ENCODE data around the gene XPA.

The XPA gene

DNA sequence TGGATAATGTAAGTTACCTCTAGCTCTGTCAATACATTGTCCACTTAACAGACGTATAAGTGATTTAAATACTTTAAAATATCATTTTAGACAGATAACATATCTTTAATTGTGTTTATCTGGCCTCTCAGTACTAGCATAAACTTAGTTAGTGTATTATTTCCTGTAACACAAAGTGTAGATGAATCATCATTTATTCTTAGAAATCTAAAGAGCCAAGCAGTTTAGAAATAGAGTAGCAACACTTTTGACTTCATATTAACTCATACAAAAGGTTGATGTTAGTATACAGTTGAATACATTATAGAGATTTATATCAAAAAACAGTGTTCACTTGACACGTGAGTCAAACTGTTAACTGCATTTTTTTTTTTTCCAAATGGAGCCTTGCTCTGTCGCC lies 45.5 kb downstream of the XPA start:
- no peak for DNase-seq

DNA sequence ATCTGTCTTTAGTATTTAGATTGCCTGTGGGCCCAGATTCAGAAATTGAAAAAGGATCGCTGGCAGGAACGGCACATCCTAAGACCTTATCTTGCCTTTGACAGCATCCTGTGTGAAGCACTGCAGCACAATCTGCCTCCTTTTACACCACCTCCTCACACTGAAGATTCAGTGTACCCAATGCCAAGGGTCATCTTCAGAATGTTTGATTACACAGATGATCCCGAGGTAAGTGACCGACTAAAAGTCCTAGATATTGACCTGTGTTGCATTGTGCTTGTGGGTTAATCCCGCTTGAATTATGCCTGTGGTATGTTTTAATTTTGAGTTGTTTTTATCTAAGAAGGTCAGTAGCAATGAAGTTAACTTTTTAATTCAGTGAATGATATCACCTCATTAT lies 49.1 kb downstream of the XPA start:
- DNase-seq, result no peak

DNA sequence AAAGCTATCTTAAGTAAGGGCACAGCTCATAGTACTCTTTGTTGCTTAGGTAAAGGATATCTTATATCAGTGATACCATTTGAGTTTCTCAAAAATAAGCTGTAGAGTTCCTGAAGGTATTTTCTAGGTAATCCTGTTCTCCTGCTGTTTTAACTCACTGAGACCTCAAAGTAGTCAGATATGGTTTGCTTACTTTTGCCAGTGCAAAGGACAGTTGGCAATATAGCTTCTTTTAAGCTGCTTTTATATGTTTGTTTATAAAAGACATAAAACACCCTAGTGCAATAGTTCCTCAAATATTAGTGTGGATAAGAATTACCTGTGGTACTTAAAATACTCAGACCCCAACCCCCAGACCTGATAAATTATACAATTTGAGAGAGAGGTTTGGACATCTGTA lies 51.4 kb downstream of the XPA start:
- no peak for DNase-seq

DNA sequence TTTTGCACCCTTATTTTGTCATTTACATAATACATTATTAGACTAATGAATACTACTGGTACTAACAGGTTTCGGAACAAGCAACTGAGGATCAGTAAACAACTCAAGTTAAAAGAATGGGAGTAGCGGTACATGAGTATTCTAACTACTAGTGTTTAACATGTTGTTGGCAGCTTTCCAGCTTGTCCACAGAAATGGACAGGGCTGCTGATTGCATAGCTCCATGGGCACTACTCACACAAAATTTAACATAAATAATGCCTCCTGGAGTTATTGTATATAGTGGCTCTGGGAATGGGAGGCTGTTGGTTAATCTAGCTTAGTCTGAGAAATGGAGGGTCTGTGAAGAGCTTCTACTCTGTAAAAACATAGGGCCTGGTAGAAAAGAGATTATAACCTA lies 56.8 kb downstream of the XPA start:
- DNase-seq, result no peak

DNA sequence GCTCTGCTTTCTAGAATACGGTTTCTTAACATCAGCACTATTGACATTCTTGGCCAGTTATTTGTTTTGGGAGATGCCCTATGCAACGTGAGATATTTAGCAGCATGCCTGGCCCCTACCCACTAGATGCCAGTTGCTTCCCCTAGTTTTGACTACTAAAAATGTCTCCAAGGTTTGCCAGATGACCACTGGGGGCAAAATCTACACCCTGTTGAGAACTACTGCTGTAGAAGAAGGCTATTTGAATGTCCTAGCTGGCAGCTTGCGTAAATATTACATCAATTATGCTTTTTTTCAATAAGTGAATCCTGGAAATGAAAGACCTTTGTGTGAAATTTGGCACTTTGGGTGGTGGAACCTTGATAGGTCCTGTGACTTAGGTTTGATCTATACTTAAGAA lies 58.5 kb downstream of the XPA start:
- peak in 1 of 5 experiments; percentile 14 for DNase-seq

DNA sequence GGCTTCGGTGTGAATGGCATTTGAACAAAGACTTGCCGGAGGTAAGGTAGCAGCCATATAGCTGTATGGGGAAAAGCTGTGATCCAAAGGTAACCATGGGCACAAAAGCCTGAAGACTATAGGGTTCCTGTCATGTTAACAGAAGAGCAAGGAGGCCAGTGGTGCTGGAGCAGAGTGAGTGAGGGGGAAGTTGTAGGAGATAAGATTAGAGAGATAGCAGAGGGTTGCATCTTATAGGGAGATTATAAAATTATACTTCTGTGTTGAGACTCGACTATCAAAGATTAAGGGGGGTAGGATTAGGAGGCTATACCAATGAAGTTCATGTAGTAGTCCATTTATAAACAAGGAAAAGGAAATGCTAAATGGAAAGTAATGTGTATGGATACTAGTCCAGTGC lies 60.2 kb downstream of the XPA start:
- DNase-seq, result no peak

DNA sequence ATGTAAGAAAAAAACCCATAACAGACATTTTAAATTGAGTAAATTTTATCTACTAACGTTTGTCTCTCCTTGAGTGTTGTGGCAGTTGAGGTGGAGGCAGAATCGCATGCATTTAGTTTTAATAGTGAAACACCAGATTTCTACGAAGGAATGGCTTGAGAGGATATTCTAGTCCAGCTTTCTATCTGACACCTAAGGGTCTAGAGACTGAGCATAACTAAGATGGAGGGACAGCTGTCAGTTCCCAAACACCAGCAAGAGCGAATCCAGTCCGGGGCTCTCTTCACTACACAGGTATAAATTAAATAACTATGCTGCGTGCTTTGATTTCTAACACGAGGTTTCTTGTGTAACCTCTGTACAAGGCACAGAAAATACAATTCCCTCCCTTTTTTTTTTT lies 62.1 kb downstream of the XPA start:
- DNase-seq, result no peak

DNA sequence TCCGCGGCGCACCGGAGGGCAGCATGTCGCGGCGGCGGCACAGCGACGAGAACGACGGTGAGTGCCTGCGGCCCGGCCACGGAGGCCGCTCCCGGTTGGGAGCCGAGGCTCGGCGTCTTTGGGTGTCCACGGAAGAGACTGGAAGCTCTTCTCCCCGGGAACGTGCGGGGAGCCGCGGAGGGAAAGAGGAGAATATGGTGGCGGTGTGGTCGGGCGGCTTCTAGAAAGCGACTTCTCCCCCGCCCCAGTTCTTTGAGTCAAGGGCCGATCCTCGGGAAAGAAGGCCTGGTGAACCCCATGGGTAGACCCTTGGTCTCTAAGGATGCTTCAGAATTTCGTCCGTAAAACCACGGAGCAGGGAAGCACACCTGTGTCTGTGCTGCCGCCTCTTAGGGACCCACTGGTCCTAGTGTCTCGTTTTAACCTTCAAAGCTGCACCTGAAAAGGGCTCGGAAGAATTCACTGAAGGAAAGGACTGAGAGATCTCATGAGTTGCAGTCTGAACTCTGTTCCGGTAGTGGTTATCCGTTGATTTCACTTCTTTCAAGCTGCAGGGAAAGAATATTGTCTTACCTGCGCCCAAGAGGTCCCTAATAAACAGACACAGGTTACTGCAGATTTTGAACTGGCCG lies 63.2 kb downstream of the XPA start:
- peak in 1 of 5 experiments; percentile 43 for DNase-seq

DNA sequence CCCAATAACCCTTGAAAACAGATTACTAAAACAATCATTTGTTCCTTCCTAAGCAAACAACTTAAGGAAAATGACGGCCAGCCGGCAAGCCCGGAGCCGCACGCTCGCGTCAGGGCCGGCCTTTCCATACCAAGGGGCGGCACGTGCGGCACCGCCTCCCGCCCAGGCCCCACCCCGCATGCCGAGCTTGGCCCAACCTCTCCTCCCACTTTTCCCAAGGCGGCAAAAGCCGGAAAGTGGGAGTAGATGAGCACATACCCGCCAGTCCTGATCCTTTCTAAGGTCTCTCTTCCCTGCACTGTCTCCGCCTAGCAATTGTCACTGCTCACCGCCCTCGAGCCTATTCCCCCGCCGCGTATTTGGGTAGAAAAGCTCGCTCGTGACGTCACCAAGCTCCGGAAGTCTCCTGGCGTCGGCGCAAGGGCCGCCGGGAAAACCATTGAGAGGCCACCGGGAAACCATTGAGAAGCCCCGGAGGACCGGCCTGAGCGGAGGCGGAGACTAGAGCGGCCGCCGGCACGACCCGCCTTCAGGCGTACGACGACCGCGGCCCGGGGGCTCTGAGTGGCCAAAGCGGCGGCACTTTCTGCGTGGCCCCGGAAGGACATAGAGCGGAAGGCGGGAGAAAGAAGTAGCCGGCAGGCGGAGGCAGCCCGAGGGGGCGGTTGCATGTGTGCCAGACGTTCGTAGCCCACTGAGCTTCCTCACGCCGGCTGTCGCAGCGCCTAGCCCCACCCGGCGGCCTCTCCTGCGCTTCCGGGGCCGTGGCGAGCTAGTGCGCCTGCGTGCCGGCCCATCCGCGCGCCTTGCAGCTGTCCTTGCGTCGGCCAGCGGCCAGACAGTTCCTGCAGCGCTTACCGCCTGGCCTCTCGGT lies 63.9 kb downstream of the XPA start, which contains the start of the genes NCBP1 and TSTD2:
TSS of gene NCBP1 (plus strand) at position 837 of the 874 bp plus-strand sequence. CDS start 61 bp downstream, outside the sequence.
TSS of gene TSTD2 (minus strand) at position 384 of the 874 bp plus-strand sequence. CDS start 5,806 bp downstream, outside the sequence.
- peak; percentile 79 to 99 (median 91) for DNase-seq

DNA sequence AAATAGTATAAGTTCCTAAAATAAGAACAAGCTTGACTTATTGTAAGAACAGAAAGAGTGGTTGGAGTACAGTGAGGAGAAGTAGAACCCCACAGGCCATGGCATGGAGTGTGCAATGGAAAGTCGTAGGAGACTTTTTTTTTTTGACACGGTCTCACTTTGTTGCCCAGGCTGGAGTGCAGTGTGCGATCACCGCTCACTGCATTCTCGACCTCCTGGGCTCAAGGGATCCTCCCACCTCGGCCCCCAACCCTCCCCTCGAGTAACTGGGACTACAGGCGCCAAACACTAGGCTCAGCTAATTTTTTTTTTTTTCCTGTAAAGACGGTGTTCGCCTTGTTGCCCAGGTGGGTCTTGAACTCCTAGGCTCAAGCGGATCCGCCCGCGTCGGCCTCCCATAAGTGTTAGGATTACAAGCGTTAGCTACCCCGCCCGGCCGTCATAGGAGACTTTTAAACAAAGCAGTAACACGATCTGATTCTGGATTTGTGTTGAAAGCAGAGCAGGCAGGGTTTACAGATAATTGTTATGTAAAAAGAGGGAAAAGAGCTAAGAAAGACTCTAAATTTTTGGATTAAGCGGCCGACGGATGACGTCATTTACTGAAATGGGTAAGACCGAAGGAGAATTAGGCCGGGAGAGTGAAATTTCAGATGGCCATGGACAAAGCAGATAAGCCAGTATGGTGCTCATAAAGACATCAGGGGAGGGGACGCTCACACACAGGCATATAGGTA lies 64.7 kb downstream of the XPA start:
- DNase-seq, result no peak

DNA sequence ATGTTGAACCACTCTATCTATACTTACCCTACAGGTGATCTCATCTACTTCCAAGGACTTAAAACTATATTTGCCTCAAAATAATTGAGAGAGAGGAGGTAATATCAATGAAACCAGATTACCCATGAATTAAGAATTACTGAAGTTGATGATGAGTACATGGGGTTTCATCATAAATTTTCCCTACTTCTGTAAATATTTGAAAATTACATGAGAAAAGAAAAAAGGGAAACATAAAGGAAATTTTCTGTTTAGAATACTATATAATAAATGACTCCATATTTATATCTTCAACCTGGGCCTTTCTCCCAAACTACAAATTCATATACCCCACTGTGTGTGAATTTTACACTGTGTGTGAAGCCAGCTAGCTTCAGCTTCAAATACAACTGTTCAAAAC lies 66.5 kb downstream of the XPA start:
- DNase-seq, result no peak

DNA sequence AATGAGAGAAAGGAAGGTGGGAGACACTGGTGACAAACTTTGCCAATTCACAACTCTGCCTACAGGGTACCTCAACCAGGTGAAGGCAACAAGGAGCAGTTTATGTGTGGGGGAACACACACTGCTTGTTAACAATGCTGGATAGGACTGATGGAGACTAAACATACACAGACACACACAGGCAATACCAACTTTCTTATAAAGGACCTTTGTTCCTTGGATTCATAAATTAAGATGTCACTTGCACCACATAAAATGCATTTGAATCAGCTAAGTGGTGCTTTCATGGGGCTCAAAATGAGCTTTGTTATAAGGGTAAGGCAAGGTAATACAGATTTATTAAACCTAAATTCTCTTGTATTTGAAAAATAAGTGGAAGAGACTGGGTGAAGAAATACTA lies 68.0 kb downstream of the XPA start:
- DNase-seq, result no peak

DNA sequence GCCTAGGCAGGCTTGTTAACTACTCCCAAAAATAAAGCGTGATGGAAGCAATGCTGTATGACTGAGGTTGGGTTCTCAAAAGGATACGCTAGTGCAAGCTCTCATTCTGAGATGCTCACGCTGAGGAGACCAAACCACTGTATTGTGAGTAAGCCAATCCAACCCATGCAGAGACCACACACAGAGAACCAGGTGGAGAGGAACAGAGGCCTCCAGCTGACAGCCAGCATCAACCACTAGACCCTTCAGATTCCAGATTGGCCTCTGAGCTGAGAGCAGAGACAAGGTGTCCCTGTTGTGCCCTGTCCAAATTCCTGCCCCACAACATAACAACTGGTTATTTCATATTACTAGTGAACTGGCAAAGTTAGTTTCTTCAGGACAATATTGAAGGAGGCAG lies 68.5 kb downstream of the XPA start:
- DNase-seq, result no peak

DNA sequence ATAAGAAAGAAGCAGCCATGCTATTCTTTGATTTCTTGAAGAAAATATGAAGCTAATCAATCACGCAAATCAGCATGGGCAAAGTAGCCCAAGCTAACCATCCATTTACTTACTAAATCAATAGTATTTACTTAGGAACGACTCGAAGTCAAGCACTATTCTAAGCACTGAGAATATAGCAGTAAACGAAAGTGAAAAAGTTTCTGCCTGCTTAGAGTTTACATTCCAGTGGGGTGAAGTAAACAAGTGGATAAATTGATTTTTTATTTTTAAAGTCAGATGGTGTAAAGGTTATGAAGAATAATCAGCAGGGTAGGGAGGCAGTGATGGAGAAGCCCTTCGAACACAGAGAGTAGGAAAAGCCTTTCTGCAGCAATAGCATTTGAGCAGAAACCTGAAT lies 69.5 kb downstream of the XPA start:
- no peak for DNase-seq

DNA sequence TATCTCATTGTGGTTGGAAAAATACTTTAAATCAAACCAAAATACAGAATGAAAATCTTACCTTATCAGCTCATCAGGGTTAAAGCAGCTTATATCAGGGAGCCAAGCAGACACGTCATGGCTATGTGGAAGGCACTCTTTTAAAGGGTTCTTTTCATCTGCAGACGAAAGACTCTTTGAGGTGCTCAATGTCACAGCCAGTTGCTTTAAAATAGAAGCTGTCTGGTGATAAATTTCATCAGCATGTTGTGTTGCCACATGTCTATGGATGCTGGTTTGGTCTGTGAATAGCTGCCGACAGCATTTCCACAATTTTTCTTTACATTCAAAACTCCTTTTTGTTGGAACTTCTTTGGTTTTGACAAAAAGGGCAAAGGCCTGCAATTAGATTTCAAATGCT lies 71.5 kb downstream of the XPA start:
- DNase-seq, result no peak

Data from T-helper 2 cell (primary cell).